ENCODE measurements around the gene VSIR. TPM values are rescaled to one million over a fixed set of nuclear protein-coding genes. Genes with fewer than 3 reads are reported as not detected.

The VSIR gene
- total and polyA plus RNA-seq, 9 of the 15 experiments (the other 6 are each of a cell fraction or from before 2014, with no cell fraction given) = 0.14 to 20.5 (median 9.3) TPM

- TF ChIP-seq, protein P1, sequence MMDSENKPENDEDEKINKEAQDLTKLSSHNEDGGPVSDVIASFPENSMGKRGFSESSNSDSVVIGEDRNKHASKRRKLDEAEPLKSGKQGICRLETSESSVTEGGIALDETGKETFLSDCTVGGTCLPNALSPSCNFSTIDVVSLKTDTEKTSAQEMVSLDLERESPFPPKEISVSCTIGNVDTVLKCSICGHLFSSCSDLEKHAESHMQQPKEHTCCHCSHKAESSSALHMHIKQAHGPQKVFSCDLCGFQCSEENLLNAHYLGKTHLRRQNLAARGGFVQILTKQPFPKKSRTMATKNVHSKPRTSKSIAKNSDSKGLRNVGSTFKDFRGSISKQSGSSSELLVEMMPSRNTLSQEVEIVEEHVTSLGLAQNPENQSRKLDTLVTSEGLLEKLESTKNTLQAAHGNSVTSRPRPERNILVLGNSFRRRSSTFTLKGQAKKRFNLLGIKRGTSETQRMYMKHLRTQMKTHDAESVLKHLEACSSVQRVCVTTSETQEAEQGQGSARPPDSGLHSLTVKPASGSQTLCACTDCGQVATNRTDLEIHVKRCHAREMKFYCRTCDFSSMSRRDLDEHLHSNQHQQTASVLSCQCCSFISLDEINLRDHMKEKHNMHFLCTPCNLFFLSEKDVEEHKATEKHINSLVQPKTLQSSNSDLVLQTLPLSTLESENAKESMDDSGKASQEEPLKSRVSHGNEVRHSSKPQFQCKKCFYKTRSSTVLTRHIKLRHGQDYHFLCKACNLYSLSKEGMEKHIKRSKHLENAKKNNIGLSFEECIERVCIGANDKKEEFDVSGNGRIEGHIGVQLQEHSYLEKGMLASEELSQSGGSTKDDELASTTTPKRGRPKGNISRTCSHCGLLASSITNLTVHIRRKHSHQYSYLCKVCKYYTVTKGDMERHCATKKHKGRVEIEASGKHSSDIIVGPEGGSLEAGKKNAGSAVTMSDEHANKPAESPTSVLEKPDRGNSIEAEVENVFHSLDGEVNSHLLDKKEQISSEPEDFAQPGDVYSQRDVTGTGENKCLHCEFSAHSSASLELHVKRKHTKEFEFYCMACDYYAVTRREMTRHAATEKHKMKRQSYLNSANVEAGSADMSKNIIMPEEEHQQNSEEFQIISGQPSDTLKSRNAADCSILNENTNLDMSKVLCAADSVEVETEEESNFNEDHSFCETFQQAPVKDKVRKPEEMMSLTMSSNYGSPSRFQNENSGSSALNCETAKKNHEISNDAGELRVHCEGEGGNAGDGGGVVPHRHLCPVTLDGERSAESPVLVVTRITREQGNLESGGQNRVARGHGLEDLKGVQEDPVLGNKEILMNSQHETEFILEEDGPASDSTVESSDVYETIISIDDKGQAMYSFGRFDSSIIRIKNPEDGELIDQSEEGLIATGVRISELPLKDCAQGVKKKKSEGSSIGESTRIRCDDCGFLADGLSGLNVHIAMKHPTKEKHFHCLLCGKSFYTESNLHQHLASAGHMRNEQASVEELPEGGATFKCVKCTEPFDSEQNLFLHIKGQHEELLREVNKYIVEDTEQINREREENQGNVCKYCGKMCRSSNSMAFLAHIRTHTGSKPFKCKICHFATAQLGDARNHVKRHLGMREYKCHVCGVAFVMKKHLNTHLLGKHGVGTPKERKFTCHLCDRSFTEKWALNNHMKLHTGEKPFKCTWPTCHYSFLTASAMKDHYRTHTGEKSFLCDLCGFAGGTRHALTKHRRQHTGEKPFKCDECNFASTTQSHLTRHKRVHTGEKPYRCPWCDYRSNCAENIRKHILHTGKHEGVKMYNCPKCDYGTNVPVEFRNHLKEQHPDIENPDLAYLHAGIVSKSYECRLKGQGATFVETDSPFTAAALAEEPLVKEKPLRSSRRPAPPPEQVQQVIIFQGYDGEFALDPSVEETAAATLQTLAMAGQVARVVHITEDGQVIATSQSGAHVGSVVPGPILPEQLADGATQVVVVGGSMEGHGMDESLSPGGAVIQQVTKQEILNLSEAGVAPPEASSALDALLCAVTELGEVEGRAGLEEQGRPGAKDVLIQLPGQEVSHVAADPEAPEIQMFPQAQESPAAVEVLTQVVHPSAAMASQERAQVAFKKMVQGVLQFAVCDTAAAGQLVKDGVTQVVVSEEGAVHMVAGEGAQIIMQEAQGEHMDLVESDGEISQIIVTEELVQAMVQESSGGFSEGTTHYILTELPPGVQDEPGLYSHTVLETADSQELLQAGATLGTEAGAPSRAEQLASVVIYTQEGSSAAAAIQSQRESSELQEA (IDR thresholded peaks at IDR 0.05; ENCODE audit: low read depth) = no peak
- no peak for TF ChIP-seq LEF1 (IDR thresholded peaks at IDR 0.05)
- no peak for TF ChIP-seq JUN (IDR thresholded peaks at IDR 0.05; ENCODE audit: borderline replicate concordance, low read depth, low read length)
- no peak for TF ChIP-seq JUN (CRISPR knock-in tag; IDR thresholded peaks at IDR 0.05; ENCODE audit: borderline replicate concordance)
- TF ChIP-seq RHOXF2B (CRISPR knock-in tag; conservative IDR thresholded peaks at IDR 0.05) = no peak
- peak; percentile 48 for TF ChIP-seq MGA (IDR thresholded peaks at IDR 0.05)
- no peak for TF ChIP-seq GATAD2B (IDR thresholded peaks at IDR 0.05; ENCODE audit: borderline replicate concordance)
Observed at GRCh38 chr10:71747551-71748523, 25.5 kb downstream of the VSIR start (continued).
